WTC11 (cell line): ENCODE data around the gene CDC25B. TPM values are rescaled to one million over a fixed set of nuclear protein-coding genes. Genes with fewer than 3 reads are reported as not detected.

Experiments used
- CREB1 ChIP-seq: sonication (generic); formaldehyde crosslinking; IDR thresholded peaks from 2 replicates; pipeline ENCODE4 v1.8.0; 2023; ENCODE audit warnings: mild to moderate bottlenecking, missing genetic modification reagents
- ELF4 ChIP-seq: sonication (generic); formaldehyde crosslinking; IDR thresholded peaks from 2 replicates; pipeline ENCODE4 v1.8.1; 2022; ENCODE audit warnings: low read depth, mild to moderate bottlenecking, moderate library complexity, missing genetic modification reagents
- ETV6 ChIP-seq: sonication (generic); formaldehyde crosslinking; IDR thresholded peaks from 2 replicates; pipeline ENCODE4 v1.8.1; 2022; ENCODE audit warnings: mild to moderate bottlenecking, missing genetic modification reagents
- HMGA2 ChIP-seq: fragments of 250-450 bp; sonication (Bioruptor Pico); IDR thresholded peaks from 2 replicates; pipeline ENCODE4 v1.4.0; 2021; ENCODE audit warnings: mild to moderate bottlenecking, moderate library complexity
- JAZF1 ChIP-seq: fragments of 250-450 bp; sonication (Bioruptor Pico); IDR thresholded peaks from 2 replicates; pipeline ENCODE4 v1.9.0; 2021; ENCODE audit warnings: moderate library complexity, mild to moderate bottlenecking, inconsistent platforms
- NFYB ChIP-seq: sonication (generic); formaldehyde crosslinking; conservative IDR thresholded peaks from 2 replicates; pipeline ENCODE4 v1.8.0; 2022; ENCODE audit warnings: low read depth, missing genetic modification reagents
- SMAD3 ChIP-seq: sonication (generic); formaldehyde crosslinking; IDR thresholded peaks from 2 replicates; pipeline ENCODE4 v1.8.0; 2022; ENCODE audit warnings: missing genetic modification reagents, mild to moderate bottlenecking, borderline replicate concordance
- SP1 ChIP-seq: sonication (generic); formaldehyde crosslinking; conservative IDR thresholded peaks from 2 replicates; pipeline ENCODE4 v1.8.1; 2022; ENCODE audit warnings: missing genetic modification reagents
- TEAD1 ChIP-seq: sonication (generic); formaldehyde crosslinking; IDR thresholded peaks from 2 replicates; pipeline ENCODE4 v1.8.0; 2022; ENCODE audit warnings: mild to moderate bottlenecking, missing genetic modification reagents
- TP53 ChIP-seq: sonication (generic); formaldehyde crosslinking; IDR thresholded peaks from 2 replicates; pipeline ENCODE4 v1.8.1; 2023; ENCODE audit warnings: mild to moderate bottlenecking, missing genetic modification reagents
- ZNF121 ChIP-seq: sonication (generic); formaldehyde crosslinking; IDR thresholded peaks from 2 replicates; pipeline ENCODE4 v1.8.0; 2023; ENCODE audit warnings: missing genetic modification reagents
- ZNF138 ChIP-seq: sonication (generic); formaldehyde crosslinking; conservative IDR thresholded peaks from 2 replicates; pipeline ENCODE4 v1.8.1; 2022; ENCODE audit warnings: mild to moderate bottlenecking, moderate library complexity, missing genetic modification reagents
- ZNF232 ChIP-seq: sonication (generic); formaldehyde crosslinking; IDR thresholded peaks from 2 replicates; pipeline ENCODE4 v1.8.0; 2022; ENCODE audit warnings: mild to moderate bottlenecking, missing genetic modification reagents
- ZNF671 ChIP-seq: fragments of 250-450 bp; sonication (Bioruptor Pico); IDR thresholded peaks from 2 replicates; pipeline ENCODE4 v1.8.0; 2021; ENCODE audit warnings: mild to moderate bottlenecking
- total RNA-seq: library from RNA; stranded (reverse); gene quantifications from 3 replicates; pipeline ENCODE4 v1.2.3, GENCODE V29; 2021
- TF ChIP-seq, protein P1 (sequence below): sonication (generic); formaldehyde crosslinking; IDR thresholded peaks from 2 replicates; pipeline ENCODE4 v1.8.0; 2022; ENCODE audit warnings: mild to moderate bottlenecking, missing genetic modification reagents
- TF ChIP-seq, protein P2 (sequence below): sonication (generic); formaldehyde crosslinking; IDR thresholded peaks from 2 replicates; pipeline ENCODE4 v1.8.1; 2023; ENCODE audit warnings: mild to moderate bottlenecking, missing genetic modification reagents
- TF ChIP-seq, protein P3 (sequence below): sonication (generic); formaldehyde crosslinking; IDR thresholded peaks from 2 replicates; pipeline ENCODE4 v1.8.0; 2023; ENCODE audit warnings: mild to moderate bottlenecking, missing genetic modification reagents
- TF ChIP-seq, protein P4 (sequence below): sonication (generic); formaldehyde crosslinking; conservative IDR thresholded peaks from 2 replicates; pipeline ENCODE4 v1.8.1; 2022; ENCODE audit warnings: mild to moderate bottlenecking, missing genetic modification reagents
- TF ChIP-seq, protein P5 (sequence below): sonication (generic); formaldehyde crosslinking; IDR thresholded peaks from 2 replicates; pipeline ENCODE4 v1.8.1; 2022; ENCODE audit warnings: mild to moderate bottlenecking, moderate library complexity, missing genetic modification reagents
- TF ChIP-seq, protein P6 (sequence below): sonication (generic); formaldehyde crosslinking; IDR thresholded peaks from 2 replicates; pipeline ENCODE4 v1.8.0; 2022; ENCODE audit warnings: mild to moderate bottlenecking, missing genetic modification reagents
- TF ChIP-seq, protein P7 (sequence below): sonication (generic); formaldehyde crosslinking; IDR thresholded peaks from 2 replicates; pipeline ENCODE4 v1.8.0; 2023; ENCODE audit warnings: missing genetic modification reagents, mild to moderate bottlenecking, borderline replicate concordance
- TF ChIP-seq, protein P8 (sequence below): sonication (generic); formaldehyde crosslinking; IDR thresholded peaks from 2 replicates; pipeline ENCODE4 v1.8.0; 2022; ENCODE audit warnings: mild to moderate bottlenecking, missing genetic modification reagents

The CDC25B gene
- total RNA-seq, 1 experiment from 2014 or later, result 37.4 TPM

DNA sequence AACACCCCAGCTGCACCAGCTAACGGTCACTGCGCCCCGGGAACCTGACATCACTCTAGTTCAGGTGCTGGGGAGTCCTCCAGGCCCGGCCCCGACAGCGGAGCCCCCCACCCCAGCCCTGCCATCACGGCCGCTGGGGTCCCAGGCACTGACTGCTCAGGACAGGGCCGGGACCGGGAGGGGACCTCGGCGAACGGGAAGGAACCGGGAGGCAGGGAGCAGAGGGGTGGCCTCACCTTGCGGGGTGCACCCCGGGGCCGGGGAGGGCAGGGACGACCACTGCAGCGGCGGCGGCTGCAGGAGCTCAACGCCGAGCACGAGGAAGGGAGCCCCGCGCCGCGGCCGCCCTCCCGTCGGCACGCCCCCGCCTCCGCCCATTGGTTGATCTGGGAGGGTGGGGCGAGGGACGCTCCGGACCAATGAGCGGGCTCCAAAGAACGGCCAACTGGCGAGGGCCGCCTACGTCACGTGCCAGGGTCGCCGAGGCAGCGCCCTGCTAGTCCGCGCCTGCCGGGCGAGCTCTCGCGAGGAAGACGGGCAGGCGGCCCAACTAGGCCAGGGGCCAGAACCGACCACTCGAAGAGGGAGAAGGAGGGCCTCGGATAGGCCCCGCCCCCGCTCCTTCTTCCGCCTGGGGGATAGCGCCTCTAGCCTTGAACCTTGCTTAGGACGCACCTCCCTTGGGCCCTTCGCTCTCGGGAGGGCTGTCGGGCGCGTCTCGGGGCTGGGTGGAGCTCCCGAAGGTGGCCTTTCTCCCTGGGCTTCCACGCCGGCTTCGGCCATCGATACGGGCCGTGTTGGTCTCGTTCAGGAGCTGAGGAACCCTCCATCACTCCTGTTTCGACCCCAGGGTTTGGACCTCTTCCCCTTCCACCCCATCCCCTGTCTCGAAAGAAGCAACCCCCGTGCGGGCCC is 28.4 kb upstream of the CDC25B start, which contains the start of gene ADISSP (continued):
- TF ChIP-seq, protein P1, sequence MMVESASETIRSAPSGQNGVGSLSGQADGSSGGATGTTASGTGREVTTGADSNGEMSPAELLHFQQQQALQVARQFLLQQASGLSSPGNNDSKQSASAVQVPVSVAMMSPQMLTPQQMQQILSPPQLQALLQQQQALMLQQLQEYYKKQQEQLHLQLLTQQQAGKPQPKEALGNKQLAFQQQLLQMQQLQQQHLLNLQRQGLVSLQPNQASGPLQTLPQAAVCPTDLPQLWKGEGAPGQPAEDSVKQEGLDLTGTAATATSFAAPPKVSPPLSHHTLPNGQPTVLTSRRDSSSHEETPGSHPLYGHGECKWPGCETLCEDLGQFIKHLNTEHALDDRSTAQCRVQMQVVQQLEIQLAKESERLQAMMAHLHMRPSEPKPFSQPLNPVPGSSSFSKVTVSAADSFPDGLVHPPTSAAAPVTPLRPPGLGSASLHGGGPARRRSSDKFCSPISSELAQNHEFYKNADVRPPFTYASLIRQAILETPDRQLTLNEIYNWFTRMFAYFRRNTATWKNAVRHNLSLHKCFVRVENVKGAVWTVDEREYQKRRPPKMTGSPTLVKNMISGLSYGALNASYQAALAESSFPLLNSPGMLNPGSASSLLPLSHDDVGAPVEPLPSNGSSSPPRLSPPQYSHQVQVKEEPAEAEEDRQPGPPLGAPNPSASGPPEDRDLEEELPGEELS (CRISPR knock-in tag), result peak; percentile 93
- TF ChIP-seq CREB1 (CRISPR knock-in tag), result 0 out of 2 replicates have a peak, but pooled peaks have one; percentile 16
- 0 out of 2 replicates have a peak, but pooled peaks have one; percentile 15 for TF ChIP-seq HMGA2 (CRISPR knock-in tag)
- TF ChIP-seq, protein P2, sequence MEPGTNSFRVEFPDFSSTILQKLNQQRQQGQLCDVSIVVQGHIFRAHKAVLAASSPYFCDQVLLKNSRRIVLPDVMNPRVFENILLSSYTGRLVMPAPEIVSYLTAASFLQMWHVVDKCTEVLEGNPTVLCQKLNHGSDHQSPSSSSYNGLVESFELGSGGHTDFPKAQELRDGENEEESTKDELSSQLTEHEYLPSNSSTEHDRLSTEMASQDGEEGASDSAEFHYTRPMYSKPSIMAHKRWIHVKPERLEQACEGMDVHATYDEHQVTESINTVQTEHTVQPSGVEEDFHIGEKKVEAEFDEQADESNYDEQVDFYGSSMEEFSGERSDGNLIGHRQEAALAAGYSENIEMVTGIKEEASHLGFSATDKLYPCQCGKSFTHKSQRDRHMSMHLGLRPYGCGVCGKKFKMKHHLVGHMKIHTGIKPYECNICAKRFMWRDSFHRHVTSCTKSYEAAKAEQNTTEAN, result peak; percentile 33; the same call in 1 of the 2 replicates
- TF ChIP-seq SP1, result peak; percentile 87
- peak; percentile 58; the same call in 1 of the 2 replicates for TF ChIP-seq ELF4 (CRISPR knock-in tag)
- peak; percentile 60; the same call in 1 of the 2 replicates for TF ChIP-seq TP53 (CRISPR knock-in tag)
- TF ChIP-seq NFYB (CRISPR knock-in tag), result peak; percentile 73
- peak; percentile 54; the same call in 1 of the 2 replicates for TF ChIP-seq ZNF138 (CRISPR knock-in tag)
- TF ChIP-seq, protein P3, sequence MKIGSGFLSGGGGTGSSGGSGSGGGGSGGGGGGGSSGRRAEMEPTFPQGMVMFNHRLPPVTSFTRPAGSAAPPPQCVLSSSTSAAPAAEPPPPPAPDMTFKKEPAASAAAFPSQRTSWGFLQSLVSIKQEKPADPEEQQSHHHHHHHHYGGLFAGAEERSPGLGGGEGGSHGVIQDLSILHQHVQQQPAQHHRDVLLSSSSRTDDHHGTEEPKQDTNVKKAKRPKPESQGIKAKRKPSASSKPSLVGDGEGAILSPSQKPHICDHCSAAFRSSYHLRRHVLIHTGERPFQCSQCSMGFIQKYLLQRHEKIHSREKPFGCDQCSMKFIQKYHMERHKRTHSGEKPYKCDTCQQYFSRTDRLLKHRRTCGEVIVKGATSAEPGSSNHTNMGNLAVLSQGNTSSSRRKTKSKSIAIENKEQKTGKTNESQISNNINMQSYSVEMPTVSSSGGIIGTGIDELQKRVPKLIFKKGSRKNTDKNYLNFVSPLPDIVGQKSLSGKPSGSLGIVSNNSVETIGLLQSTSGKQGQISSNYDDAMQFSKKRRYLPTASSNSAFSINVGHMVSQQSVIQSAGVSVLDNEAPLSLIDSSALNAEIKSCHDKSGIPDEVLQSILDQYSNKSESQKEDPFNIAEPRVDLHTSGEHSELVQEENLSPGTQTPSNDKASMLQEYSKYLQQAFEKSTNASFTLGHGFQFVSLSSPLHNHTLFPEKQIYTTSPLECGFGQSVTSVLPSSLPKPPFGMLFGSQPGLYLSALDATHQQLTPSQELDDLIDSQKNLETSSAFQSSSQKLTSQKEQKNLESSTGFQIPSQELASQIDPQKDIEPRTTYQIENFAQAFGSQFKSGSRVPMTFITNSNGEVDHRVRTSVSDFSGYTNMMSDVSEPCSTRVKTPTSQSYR (CRISPR knock-in tag), result 0 out of 2 replicates have a peak, but pooled peaks have one; percentile 45
- TF ChIP-seq, protein P4, sequence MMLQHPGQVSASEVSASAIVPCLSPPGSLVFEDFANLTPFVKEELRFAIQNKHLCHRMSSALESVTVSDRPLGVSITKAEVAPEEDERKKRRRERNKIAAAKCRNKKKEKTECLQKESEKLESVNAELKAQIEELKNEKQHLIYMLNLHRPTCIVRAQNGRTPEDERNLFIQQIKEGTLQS (CRISPR knock-in tag), result no peak
- TF ChIP-seq SMAD3 (CRISPR knock-in tag), result 0 out of 2 replicates have a peak, but pooled peaks have one; percentile 67
- TF ChIP-seq, protein P5, sequence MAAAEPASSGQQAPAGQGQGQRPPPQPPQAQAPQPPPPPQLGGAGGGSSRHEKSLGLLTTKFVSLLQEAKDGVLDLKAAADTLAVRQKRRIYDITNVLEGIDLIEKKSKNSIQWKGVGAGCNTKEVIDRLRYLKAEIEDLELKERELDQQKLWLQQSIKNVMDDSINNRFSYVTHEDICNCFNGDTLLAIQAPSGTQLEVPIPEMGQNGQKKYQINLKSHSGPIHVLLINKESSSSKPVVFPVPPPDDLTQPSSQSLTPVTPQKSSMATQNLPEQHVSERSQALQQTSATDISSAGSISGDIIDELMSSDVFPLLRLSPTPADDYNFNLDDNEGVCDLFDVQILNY (CRISPR knock-in tag), result peak; percentile 85
- no peak for TF ChIP-seq JAZF1 (CRISPR knock-in tag)
- TF ChIP-seq ZNF121 (CRISPR knock-in tag), result no peak
- TF ChIP-seq, protein P6, sequence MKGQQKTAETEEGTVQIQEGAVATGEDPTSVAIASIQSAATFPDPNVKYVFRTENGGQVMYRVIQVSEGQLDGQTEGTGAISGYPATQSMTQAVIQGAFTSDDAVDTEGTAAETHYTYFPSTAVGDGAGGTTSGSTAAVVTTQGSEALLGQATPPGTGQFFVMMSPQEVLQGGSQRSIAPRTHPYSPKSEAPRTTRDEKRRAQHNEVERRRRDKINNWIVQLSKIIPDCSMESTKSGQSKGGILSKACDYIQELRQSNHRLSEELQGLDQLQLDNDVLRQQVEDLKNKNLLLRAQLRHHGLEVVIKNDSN (CRISPR knock-in tag), result peak; percentile 98
- peak; percentile 67 for TF ChIP-seq ETV6
- TF ChIP-seq ZNF232 (CRISPR knock-in tag), result peak; percentile 71
- peak; percentile 71; the same call in 1 of the 2 replicates for TF ChIP-seq TEAD1 (CRISPR knock-in tag)
- TF ChIP-seq, protein P7, sequence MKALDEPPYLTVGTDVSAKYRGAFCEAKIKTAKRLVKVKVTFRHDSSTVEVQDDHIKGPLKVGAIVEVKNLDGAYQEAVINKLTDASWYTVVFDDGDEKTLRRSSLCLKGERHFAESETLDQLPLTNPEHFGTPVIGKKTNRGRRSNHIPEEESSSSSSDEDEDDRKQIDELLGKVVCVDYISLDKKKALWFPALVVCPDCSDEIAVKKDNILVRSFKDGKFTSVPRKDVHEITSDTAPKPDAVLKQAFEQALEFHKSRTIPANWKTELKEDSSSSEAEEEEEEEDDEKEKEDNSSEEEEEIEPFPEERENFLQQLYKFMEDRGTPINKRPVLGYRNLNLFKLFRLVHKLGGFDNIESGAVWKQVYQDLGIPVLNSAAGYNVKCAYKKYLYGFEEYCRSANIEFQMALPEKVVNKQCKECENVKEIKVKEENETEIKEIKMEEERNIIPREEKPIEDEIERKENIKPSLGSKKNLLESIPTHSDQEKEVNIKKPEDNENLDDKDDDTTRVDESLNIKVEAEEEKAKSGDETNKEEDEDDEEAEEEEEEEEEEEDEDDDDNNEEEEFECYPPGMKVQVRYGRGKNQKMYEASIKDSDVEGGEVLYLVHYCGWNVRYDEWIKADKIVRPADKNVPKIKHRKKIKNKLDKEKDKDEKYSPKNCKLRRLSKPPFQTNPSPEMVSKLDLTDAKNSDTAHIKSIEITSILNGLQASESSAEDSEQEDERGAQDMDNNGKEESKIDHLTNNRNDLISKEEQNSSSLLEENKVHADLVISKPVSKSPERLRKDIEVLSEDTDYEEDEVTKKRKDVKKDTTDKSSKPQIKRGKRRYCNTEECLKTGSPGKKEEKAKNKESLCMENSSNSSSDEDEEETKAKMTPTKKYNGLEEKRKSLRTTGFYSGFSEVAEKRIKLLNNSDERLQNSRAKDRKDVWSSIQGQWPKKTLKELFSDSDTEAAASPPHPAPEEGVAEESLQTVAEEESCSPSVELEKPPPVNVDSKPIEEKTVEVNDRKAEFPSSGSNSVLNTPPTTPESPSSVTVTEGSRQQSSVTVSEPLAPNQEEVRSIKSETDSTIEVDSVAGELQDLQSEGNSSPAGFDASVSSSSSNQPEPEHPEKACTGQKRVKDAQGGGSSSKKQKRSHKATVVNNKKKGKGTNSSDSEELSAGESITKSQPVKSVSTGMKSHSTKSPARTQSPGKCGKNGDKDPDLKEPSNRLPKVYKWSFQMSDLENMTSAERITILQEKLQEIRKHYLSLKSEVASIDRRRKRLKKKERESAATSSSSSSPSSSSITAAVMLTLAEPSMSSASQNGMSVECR (CRISPR knock-in tag), result peak; percentile 87; the same call in 1 of the 2 replicates
- no peak for TF ChIP-seq ZNF671 (CRISPR knock-in tag)
- TF ChIP-seq, protein P8, sequence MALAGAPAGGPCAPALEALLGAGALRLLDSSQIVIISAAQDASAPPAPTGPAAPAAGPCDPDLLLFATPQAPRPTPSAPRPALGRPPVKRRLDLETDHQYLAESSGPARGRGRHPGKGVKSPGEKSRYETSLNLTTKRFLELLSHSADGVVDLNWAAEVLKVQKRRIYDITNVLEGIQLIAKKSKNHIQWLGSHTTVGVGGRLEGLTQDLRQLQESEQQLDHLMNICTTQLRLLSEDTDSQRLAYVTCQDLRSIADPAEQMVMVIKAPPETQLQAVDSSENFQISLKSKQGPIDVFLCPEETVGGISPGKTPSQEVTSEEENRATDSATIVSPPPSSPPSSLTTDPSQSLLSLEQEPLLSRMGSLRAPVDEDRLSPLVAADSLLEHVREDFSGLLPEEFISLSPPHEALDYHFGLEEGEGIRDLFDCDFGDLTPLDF (CRISPR knock-in tag), result peak; percentile 31; the same call in 1 of the 2 replicates
